ENCODE data around the gene RIPK4. TPM values are rescaled to one million over a fixed set of nuclear protein-coding genes. Genes with fewer than 3 reads are reported as not detected.
"Not testable (repeated sequence)": the region's sequence is repeated elsewhere in the genome, so short reads cannot be mapped to it uniquely, and the experiment has no call there.

The RIPK4 gene
- total RNA-seq, 3 donors from 2014 or later: 0.13 to 0.20 (median 0.19) TPM

DNA sequence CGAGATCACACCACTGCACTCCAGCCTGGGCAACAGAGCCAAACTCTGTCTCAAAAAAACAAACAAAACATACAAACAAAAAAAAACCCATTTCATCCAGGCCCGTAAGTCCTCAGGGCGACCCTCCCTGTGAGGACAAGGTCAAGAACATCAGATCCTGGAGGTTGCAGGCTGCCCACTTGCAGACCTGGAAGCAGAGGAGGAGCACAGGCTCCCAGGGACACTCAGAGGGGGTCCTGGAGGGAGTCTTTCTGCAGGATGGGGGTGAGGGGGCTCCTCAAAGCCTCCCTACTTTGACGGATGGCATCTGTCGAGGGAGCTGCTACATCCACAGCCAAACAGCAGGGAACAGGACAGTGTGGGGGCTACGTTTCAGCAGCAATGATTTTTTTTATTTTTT is 47.2 kb downstream of the RIPK4 start:
- no peak for DNase-seq
- ATAC-seq: no peak
- H3K4me3 Mint-ChIP-seq: no peak overlapping the region
- no peaks in the 10 kb centered on the region for H3K9me3 Mint-ChIP-seq
- H3K27me3 Mint-ChIP-seq (ENCODE audit: low read depth): peaks cover 42% of the 10 kb centered on the region
- H3K4me1 Mint-ChIP-seq (ENCODE audit: low read depth): no peaks in the 10 kb centered on the region
- no peaks in the 10 kb centered on the region for H3K36me3 Mint-ChIP-seq (ENCODE audit: insufficient read depth)

DNA sequence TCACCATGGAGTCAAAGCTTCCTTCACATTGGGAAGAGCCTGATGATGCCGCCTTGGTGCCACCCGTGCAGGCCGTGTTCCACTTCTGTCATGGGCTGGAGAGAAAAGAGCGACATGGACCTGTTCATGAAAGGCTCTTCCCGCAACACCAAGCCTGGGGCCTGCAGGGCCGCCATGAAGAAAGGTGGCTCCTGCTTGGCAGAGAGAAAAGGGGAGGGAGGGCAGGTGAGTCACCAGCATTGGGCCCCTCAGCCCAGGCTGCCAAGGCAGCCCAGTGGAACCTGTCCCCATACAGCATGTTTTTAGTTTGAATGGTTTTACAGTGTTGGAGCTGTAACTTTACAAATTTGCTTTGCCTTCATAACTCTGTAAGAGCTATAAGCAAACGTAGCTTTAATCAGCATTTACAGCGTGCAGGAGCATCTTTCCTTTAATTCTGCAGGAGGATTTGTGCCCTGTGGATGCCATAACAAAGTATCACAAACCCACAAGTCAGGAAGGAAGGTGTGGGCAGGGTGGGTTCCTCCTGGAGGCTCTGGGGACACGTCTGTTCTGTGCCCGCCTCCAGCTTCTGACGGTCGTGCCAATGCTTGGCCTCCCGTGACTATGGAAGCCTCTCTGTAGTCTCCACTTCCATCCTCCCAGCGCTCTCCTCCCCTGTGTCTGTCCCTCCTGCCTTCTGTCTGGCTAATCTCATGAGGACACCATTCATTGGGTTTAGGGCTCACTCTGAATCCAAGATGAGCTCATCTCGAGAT is 49.1 kb downstream of the RIPK4 start:
- no peaks in the 10 kb centered on the region for H3K36me3 Mint-ChIP-seq (ENCODE audit: insufficient read depth)
- no peaks in the 10 kb centered on the region for H3K9me3 Mint-ChIP-seq
- peaks cover 46% of the 10 kb centered on the region for H3K27me3 Mint-ChIP-seq (ENCODE audit: low read depth)
- DNase-seq (no peak), ATAC-seq (no peak)
- H3K4me1 Mint-ChIP-seq (ENCODE audit: low read depth): no peaks in the 10 kb centered on the region
- no peak overlapping the region for H3K4me3 Mint-ChIP-seq

DNA sequence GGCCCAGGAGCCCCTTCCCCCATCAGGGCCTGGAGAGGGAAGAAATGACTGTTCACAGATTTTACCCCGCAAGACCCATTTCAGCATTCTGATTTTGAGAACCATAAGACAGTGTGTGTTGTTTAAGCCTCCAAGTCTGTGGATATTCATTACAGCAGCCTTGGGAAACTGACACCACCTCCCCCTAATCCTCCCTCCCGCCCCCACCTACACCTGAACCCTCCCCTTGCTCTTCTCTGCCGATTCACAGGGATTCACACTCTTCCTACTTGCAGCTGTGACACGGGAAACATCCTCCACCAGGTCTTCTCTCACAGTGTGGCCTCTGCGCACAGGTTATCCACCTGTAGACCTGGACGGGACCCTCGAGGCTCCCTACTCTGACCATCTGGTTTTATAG is 50.1 kb downstream of the RIPK4 start:
- Mint-ChIP-seq H3K27me3 (ENCODE audit: low read depth) (peaks cover 41% of the 10 kb centered on the region), H3K4me3 (no peak overlapping the region), H3K4me1 (ENCODE audit: low read depth) (peaks cover 2% of the 10 kb centered on the region), H3K36me3 (ENCODE audit: insufficient read depth) (no peaks in the 10 kb centered on the region), H3K9me3 (no peaks in the 10 kb centered on the region)
- ATAC-seq (no peak), DNase-seq (no peak)

DNA sequence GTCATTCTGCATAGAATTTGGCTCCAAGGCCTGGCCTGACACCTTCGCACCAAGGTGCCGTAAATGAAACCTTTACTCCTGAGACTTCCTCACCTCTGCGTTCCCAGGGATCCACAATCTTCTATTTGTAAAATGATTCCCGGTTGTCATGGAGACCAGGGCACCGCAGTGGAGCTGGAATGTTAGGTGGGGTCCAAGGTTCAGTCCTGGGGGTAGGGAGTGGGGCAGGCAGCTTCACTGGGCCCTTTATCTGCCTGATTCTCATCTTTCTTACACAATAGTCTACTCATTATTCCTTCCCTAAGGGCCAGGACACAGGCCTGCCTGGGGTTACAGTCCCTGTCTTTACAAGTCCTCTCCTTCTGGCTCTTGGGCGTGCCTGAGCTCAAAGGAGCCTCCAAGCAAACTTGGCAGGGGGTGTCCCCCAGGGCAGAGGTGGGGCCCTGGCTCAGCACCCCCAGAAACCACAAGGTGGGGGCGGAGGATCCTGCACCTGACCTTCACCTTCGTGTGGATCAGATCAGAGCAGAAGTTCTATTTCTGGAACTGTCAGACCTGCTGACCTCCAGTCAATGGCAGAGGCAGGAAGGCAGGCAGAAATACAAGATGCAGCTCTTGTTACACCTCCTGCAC is 51.1 kb downstream of the RIPK4 start:
- Mint-ChIP-seq H3K4me3 (no peak overlapping the region), H3K4me1 (ENCODE audit: low read depth) (peaks cover 2% of the 10 kb centered on the region), H3K27me3 (ENCODE audit: low read depth) (peaks cover 47% of the 10 kb centered on the region), H3K36me3 (ENCODE audit: insufficient read depth) (no peaks in the 10 kb centered on the region), H3K9me3 (no peaks in the 10 kb centered on the region)
- DNase-seq (no peak), ATAC-seq (no peak)

DNA sequence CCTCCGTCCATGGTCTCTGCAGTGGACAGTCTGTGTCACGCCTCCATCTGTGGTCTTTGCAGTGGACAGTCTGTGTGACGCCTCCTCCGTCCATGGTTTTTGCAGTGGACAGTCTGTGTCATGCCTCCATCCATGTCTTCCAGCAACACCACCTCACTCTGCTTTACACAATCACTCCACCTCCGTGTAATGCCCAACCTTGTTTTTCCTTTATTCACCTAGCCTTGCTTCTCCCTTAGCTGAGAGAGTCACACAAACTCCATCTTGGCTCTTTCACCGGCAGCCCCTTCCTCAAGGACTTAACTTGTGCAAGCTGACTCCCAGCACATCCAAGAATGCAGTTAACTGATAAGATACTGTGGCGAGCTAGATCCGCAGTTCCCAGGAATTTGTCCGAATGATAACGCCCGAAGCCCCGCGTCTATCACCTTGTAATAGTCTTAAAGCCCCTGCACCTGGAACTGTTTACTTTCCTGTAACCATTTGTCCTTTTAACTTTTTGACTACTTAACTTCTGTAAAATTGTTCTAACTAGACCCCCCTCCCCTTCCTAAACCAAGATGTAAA is 52.5 kb downstream of the RIPK4 start:
- H3K4me3 Mint-ChIP-seq; H3K9me3 Mint-ChIP-seq; H3K36me3 Mint-ChIP-seq (ENCODE audit: insufficient read depth); ATAC-seq; H3K4me1 Mint-ChIP-seq (ENCODE audit: low read depth); DNase-seq: not testable (repeated sequence)
- peaks cover 47% of the 10 kb centered on the region for H3K27me3 Mint-ChIP-seq (ENCODE audit: low read depth)

DNA sequence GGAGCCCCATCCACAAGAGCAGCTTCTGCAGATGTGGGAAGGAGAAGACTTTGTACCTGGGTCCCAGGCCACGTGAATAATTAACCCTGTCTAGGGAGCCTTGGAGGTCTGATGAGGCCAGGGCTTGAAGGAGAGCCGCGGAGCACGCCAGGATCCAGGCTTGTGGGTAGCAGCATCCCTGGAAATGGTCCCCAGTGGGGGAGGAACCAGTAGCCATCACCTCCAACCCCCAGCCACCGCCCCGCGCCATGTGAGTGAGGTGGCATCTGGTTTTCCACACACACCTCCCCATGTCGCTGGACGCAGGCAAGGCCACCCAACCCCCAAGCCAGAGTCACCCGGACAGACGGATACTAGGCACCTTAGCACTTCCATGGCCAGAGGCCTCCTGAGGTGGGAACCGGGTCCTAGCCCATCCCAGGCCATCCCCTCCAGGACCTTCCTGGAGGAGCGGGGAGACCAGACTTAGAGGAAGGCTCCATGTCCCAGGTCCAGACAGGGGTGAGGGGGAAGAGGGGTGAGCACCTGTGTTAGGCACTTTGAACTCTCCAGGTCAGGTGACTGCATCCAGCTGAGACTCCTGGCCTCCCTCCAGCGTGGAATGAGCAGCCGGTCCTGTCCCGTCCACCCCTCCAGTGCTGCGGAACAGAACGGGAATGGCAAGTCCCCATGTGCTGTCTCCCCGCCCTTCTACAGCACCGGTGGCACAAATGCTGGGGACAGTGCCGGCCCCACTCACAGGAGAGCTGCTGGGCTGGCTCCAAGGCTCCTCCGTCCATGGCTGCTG is 53.2 kb downstream of the RIPK4 start:
- Mint-ChIP-seq H3K4me1 (ENCODE audit: low read depth) (peaks cover 2% of the 10 kb centered on the region), H3K27me3 (ENCODE audit: low read depth) (peaks cover 51% of the 10 kb centered on the region), H3K9me3 (no peaks in the 10 kb centered on the region), H3K36me3 (ENCODE audit: insufficient read depth) (no peaks in the 10 kb centered on the region), H3K4me3 (no peak overlapping the region)
- ATAC-seq: no peak
- DNase-seq: no peak

DNA sequence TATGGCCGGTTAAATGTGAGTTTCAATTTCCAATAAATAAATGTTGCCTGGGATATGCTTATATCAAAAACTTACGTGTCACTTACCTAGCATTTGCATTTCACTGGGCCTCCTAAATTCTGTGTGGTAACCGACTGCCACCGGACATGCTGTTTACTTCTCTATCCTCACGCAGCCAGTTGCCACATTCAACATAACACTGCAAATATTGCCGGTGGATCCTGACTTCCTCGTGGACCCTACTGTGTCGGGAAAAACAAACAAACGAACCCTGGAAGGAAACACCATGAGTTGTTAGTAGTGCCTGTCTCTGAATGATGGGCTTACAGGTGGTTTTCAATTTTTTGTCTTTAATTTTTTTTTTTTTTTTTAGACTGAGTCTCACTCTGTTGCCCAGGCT is 54.1 kb downstream of the RIPK4 start:
- H3K9me3 Mint-ChIP-seq: no peaks in the 10 kb centered on the region
- ATAC-seq: no peak
- peaks cover 2% of the 10 kb centered on the region for H3K4me1 Mint-ChIP-seq (ENCODE audit: low read depth)
- peaks cover 52% of the 10 kb centered on the region for H3K27me3 Mint-ChIP-seq (ENCODE audit: low read depth)
- DNase-seq: no peak
- no peaks in the 10 kb centered on the region for H3K36me3 Mint-ChIP-seq (ENCODE audit: insufficient read depth)
- no peak overlapping the region for H3K4me3 Mint-ChIP-seq

DNA sequence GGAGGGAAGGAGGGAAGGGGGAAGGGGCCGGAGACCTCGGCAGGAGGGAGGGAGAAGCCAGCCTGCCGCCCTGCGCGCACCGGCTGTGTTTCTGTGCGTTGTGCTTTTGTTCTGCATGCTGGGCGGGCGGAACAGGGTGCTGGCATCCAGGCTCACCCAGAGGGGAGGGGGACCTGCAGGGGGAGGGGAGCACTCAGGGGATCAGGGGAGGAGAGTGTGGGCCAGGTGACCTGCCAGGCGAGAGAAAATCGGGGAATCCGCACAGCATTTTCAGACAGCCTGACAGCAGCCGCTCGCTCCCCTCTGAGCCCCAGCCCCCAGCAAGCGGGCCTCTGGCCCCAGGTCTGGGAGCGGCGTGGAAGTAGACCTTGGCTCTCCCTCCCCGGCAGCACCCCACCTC is 54.7 kb downstream of the RIPK4 start:
- Mint-ChIP-seq H3K9me3 (peaks cover 4% of the 10 kb centered on the region), H3K27me3 (ENCODE audit: low read depth) (peaks cover 57% of the 10 kb centered on the region), H3K4me3 (no peak overlapping the region), H3K4me1 (ENCODE audit: low read depth) (peaks cover 2% of the 10 kb centered on the region), H3K36me3 (ENCODE audit: insufficient read depth) (no peaks in the 10 kb centered on the region)
- DNase-seq (no peak), ATAC-seq (no peak)

DNA sequence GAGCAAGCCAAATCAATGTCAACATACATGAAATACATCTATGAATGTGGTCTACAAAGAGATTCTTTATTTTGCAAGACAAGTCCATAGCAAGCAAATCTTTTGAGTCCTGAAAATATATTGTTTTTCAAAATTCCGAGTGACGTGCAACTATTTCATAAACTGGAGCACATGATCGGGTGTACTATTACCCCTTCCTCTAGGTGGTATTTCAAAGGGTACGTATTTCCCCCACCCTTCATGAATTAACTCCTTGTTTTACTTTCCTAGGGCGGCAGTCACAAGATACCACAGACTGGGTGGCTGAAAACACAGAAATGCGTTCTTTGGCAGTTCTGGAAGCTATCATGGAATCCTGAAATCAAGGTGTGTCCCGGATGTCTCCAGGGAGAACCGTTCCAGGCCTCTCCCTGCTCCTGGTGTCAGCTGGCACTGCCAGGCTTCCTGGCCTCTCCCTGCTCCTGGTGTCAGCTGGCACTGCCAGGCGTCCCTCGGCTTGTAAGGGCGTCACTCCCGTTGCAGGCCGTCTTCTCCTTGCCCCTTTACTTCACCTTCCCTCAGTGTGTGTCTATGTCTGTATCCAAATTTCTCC is 55.3 kb downstream of the RIPK4 start:
- H3K9me3 Mint-ChIP-seq: peaks cover 11% of the 10 kb centered on the region
- H3K4me1 Mint-ChIP-seq (ENCODE audit: low read depth): peaks cover 2% of the 10 kb centered on the region
- DNase-seq: no peak
- no peak for ATAC-seq
- no peaks in the 10 kb centered on the region for H3K36me3 Mint-ChIP-seq (ENCODE audit: insufficient read depth)
- H3K27me3 Mint-ChIP-seq (ENCODE audit: low read depth): peaks cover 59% of the 10 kb centered on the region
- H3K4me3 Mint-ChIP-seq: no peak overlapping the region

DNA sequence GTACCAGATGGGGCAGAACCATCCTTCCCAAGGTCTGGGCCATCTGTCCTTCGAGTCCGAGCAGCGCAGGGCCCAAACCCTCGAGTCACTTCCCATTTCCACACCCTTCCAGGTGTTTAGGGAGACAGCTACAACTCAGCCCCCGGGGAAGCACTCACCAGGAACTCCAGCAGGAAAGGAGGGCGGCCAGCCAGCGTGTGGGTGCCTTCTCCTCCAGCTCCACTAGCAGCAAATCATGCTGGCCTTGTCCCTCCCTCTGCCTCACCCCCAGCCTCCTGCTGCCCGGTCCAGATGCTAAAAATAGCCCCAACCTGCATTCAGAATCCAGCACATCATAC is 56.1 kb downstream of the RIPK4 start:
- H3K27me3 Mint-ChIP-seq (ENCODE audit: low read depth): peaks cover 52% of the 10 kb centered on the region
- DNase-seq (no peak), ATAC-seq (no peak)
- H3K36me3 Mint-ChIP-seq (ENCODE audit: insufficient read depth): no peaks in the 10 kb centered on the region
- no peak overlapping the region for H3K4me3 Mint-ChIP-seq
- H3K9me3 Mint-ChIP-seq: peaks cover 11% of the 10 kb centered on the region
- peaks cover 2% of the 10 kb centered on the region for H3K4me1 Mint-ChIP-seq (ENCODE audit: low read depth)

DNA sequence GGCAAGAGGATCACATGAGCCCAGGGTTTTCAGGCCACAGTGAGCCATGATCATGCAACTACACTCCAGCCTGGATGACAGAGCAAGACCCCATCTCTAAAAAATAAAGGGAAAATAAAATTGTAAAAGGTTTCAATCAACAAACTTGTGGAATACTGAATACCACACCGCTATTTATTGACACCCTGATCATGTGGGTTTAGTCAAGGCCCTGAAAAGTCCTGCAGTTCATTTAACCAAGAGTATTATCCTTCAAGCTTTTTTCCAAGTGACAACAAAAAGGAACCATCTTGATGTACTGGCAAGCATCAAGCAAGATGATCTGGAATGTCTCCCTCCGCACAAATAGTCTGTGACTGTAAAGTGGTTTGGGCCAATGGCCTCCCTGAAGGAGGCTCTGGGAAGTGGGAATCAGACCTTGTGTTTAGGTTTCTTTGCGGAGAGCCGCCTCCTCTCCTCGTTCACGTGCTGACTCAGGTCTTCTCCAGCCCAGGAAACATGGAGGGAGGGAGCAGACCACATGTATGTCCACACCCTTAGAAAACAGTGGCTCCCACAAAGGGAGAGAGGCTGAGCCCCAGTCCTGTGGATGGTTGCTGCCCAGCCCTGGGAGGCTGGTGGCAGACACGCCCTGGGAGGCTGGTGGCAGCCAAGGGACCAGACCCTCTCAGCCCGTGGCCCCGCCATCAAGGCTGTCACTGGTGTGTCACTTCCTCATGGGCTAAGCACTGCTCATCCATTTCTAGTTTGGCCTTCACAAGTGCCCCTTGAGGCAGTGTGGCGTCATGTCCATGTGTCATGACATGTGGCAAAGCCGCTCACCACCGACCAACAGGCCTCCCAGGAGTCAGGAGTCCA is 56.7 kb downstream of the RIPK4 start:
- DNase-seq: no peak
- ATAC-seq: no peak
- no peaks in the 10 kb centered on the region for H3K36me3 Mint-ChIP-seq (ENCODE audit: insufficient read depth)
- H3K4me1 Mint-ChIP-seq (ENCODE audit: low read depth): peaks cover 2% of the 10 kb centered on the region
- no peak overlapping the region for H3K4me3 Mint-ChIP-seq
- peaks cover 49% of the 10 kb centered on the region for H3K27me3 Mint-ChIP-seq (ENCODE audit: low read depth)
- peaks cover 11% of the 10 kb centered on the region for H3K9me3 Mint-ChIP-seq

DNA sequence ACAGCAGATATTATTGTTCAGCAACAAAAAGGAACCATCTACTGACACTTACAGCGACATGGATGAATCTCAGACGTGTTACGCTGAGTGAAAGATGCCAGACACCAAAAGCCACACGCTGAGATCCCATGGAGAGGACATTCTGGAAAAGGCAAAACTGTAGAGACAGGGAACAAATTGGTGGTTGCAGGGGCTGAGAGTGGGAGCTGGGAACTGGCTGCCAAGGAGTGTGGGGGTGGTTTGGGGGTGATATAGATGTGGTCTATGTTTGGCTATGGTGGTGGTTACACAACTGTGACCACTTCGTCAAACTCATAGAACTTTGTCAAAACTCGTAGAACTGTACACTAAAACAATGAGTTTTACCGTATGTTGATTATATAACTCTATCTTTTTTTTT is 57.7 kb downstream of the RIPK4 start:
- Mint-ChIP-seq H3K4me3 (no peak overlapping the region), H3K27me3 (ENCODE audit: low read depth) (peaks cover 39% of the 10 kb centered on the region), H3K36me3 (ENCODE audit: insufficient read depth) (no peaks in the 10 kb centered on the region), H3K4me1 (ENCODE audit: low read depth) (peaks cover 2% of the 10 kb centered on the region), H3K9me3 (peaks cover 11% of the 10 kb centered on the region)
- ATAC-seq: no peak
- no peak for DNase-seq

DNA sequence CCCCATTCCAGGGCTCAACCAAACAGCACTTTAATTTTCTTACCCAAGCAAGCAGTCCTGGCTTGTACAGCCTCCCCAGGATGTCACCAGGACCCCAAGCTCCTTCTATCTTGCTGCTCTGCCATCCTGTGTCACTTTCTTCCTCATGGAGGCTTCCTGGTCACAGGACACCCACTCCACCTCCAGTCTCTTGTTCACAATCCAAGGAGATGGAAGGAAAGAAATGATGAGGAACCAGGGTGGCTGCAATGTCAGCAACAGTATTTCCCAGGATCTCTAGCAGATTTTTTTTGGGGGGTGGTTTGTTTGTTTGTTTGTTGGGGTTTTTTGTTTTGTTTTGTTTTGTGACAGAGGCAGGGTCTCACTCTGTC is 58.9 kb downstream of the RIPK4 start:
- DNase-seq: no peak
- ATAC-seq: no peak
- Mint-ChIP-seq H3K27me3 (ENCODE audit: low read depth) (peaks cover 35% of the 10 kb centered on the region), H3K36me3 (ENCODE audit: insufficient read depth) (no peaks in the 10 kb centered on the region), H3K4me1 (ENCODE audit: low read depth) (peaks cover 2% of the 10 kb centered on the region), H3K4me3 (no peak overlapping the region), H3K9me3 (peaks cover 11% of the 10 kb centered on the region)

Measured in activated T-cell treated with anti-CD3 and anti-CD28 coated beads, Interleukin-2, amount 50 U/mL, for 4 hours (primary cell).